ENCODE measurements around the gene COA8. TPM values are rescaled to one million over a fixed set of nuclear protein-coding genes. Genes with fewer than 3 reads are reported as not detected.

The COA8 gene
- 36.5 TPM for polyA plus RNA-seq (2013)

DNA sequence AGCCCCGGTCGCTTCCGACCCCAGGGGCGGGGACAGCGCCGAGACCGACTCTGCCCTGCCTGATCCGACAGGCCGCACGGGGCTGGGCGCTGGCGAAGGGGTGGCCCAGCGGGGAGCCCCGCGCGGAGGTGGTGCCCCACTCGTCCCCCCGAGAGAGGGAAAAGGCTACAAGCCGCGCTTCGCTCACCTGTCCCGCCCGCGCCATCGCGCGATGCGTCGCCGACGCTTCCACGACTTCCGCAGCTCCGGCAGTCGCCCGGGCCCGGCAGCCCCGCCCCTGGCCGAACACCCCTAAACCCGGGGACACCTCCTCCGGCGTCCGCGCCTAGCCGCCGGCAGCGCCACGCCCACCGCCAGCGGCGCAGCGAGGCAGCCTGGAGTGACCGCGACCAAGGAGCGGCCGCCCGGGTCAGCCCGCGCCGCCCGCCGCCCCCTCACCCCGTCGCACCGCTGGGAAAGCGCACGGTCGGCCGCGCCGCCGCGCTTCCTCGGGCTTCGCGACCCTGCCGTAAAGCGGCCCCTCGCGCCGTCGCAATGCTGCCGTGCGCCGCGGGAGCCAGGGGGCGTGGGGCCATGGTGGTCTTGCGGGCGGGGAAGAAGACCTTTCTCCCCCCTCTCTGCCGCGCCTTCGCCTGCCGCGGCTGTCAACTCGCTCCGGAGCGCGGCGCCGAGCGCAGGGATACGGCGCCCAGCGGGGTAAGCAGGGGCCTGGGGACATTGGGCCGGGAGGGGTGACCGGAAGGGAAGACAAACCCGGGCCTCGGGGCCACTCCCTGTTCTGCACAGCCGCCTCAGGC lies at the start of gene COA8, which contains the start of gene BAG5:
TSS of gene COA8 (plus strand) at position 532 of the 797 bp plus-strand sequence. CDS start at position 574, 42 bp downstream.
TSS of gene BAG5 (minus strand) at position 229 of the 797 bp plus-strand sequence. CDS start 1,493 bp downstream, outside the sequence.
- peak within 1 kb of the TSS; percentile 78 to 93 for H3K27ac ChIP-seq (ENCODE audit: insufficient read depth in 1 of 2, low read depth in 1 of 2, low read length in 2 of 2, poor library complexity in 1 of 2, severe bottlenecking in 2 of 2)
- ChIA-PET CTCF (interaction anchor here (1.4 to 1.6 kb wide), 2 partner anchors 11 to 46 kb away, joined by 4 to 5 read pairs; no protein-coding TSS in a partner anchor), POLR2A (interaction anchor here (0.7 to 1.1 kb wide), 4 partner anchors 14 to 794 kb away, joined by 3 to 7 read pairs (median 3); no protein-coding TSS in a partner anchor)
- peaks cover 2 to 30% (median 22%) of the 10 kb centered on the region in 4 experiments for H3K36me3 ChIP-seq (ENCODE audit: control insufficient read depth in 4 of 4, insufficient read depth in 4 of 4, low read length in 3 of 4)
- WGBS (ENCODE audit: insufficient coverage) = 0% methylated on average over 95 of the region's 109 CpGs
- DNase-seq = peak; percentile 88 to 95 (median 93)
- H3K4me3 ChIP-seq (ENCODE audit: control insufficient read depth in 1 of 7, extremely low read depth in 1 of 7, insufficient read depth in 4 of 7, low read depth in 2 of 7, low read length in 6 of 7) = peak within 1 kb of the TSS; percentile 66 to 99 (median 94)
- no peaks in the 10 kb centered on the region for H3K27me3 ChIP-seq (replicated peaks in 2 of 5; ENCODE audit: control insufficient read depth in 4 of 5, insufficient read depth in 5 of 5, low read length in 4 of 5)
- H3K9me3 ChIP-seq (ENCODE audit: control extremely low read depth in 1 of 5, control insufficient read depth in 4 of 5, insufficient read depth in 2 of 5, low read depth in 1 of 5, low read length in 4 of 5) = no peaks in the 10 kb centered on the region
- H3K4me1 ChIP-seq (ENCODE audit: control extremely low read depth in 1 of 4, control insufficient read depth in 4 of 4, insufficient read depth in 4 of 4, low read length in 3 of 4) = peaks cover 11 to 30% (median 25%) of the 10 kb centered on the region in 4 experiments

DNA sequence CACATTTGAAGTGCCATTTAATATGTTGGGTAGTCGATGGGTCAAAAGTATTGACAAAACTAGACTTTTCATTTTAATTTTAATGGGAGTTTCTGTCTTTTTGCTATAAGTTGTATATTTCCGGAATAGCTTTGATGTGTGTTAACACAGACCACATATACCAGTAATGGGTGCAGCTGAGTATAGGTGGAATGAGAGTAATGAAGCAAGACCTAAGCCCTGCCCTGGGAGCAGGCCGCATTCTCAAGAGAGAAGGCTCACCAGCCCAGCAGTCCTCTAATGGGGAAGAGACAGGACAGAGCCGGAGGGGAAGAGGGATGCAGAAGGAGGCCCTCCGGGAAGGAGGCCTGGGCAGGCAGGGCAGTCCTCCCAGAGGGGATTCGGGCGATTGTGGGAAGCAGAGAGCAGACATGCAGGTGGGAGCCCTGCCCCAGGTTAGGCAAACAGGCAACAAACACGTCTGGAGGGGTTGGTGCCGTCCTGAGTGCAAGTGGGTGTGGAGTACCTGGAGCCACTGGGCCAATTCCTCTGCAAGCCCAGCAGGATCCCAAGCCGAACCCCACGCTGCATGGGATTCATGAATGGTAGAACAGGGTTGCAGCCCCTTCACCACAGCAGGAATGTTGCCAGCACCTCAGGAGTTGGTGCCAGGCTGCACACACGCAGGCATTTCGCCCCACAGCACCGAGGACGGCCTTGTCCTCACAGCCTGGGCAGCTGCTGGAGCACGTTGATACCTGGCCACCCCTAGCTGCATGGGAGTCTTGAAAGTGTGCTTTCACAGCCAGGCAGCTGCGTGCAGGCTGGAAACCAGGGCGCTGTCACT lies 48.0 kb upstream of the COA8 start:
- WGBS (ENCODE audit: insufficient coverage) = 93% methylated on average over 16 of the region's 18 CpGs
- H3K36me3 ChIP-seq (ENCODE audit: control insufficient read depth in 4 of 4, insufficient read depth in 4 of 4, low read length in 3 of 4) = peaks cover 0 to 13% (median 9%) of the 10 kb centered on the region in 4 experiments
- no peak overlapping the region for H3K4me3 ChIP-seq (ENCODE audit: control insufficient read depth in 1 of 7, extremely low read depth in 1 of 7, insufficient read depth in 4 of 7, low read depth in 2 of 7, low read length in 6 of 7)
- H3K27ac ChIP-seq (ENCODE audit: insufficient read depth in 1 of 2, low read depth in 1 of 2, low read length in 2 of 2, poor library complexity in 1 of 2, severe bottlenecking in 2 of 2) = no peak overlapping the region
- peaks cover 0 to 32% (median 22%) of the 10 kb centered on the region in 4 experiments for H3K4me1 ChIP-seq (ENCODE audit: control extremely low read depth in 1 of 4, control insufficient read depth in 4 of 4, insufficient read depth in 4 of 4, low read length in 3 of 4)
- no peaks in the 10 kb centered on the region for H3K27me3 ChIP-seq (replicated peaks in 2 of 5; ENCODE audit: control insufficient read depth in 4 of 5, insufficient read depth in 5 of 5, low read length in 4 of 5)
- ChIA-PET POLR2A (no interaction called here), CTCF (interaction anchor here (0.7 to 11.1 kb wide), 5 partner anchors 13 to 31 kb away, joined by 3 to 147 read pairs (median 4); no protein-coding TSS in a partner anchor)
- H3K9me3 ChIP-seq (ENCODE audit: control extremely low read depth in 1 of 5, control insufficient read depth in 4 of 5, insufficient read depth in 2 of 5, low read depth in 1 of 5, low read length in 4 of 5) = no peaks in the 10 kb centered on the region
- no peak for DNase-seq

- Histone ChIP-seq H3K27ac (ENCODE audit: insufficient read depth in 1 of 2, low read depth in 1 of 2, low read length in 2 of 2, poor library complexity in 1 of 2, severe bottlenecking in 2 of 2) (no peak overlapping the region), H3K36me3 (ENCODE audit: control insufficient read depth in 4 of 4, insufficient read depth in 4 of 4, low read length in 3 of 4) (peaks cover 0 to 2% (median 0%) of the 10 kb centered on the region in 4 experiments), H3K4me3 (ENCODE audit: control insufficient read depth in 1 of 7, extremely low read depth in 1 of 7, insufficient read depth in 4 of 7, low read depth in 2 of 7, low read length in 6 of 7) (no peak overlapping the region), H3K27me3 (replicated peaks in 2 of 5; ENCODE audit: control insufficient read depth in 4 of 5, insufficient read depth in 5 of 5, low read length in 4 of 5) (peaks cover 0 to 3% (median 0%) of the 10 kb centered on the region in 5 experiments), H3K4me1 (ENCODE audit: control extremely low read depth in 1 of 4, control insufficient read depth in 4 of 4, insufficient read depth in 4 of 4, low read length in 3 of 4) (peaks cover 0 to 44% (median 36%) of the 10 kb centered on the region in 4 experiments), H3K9me3 (ENCODE audit: control extremely low read depth in 1 of 5, control insufficient read depth in 4 of 5, insufficient read depth in 2 of 5, low read depth in 1 of 5, low read length in 4 of 5) (no peaks in the 10 kb centered on the region)
- WGBS (ENCODE audit: insufficient coverage) = 71% methylated on average over 4 of the region's 10 CpGs
- ChIA-PET POLR2A (no interaction called here), CTCF (interaction anchor here (1.0 to 11.1 kb wide), 9 partner anchors 8 to 45 kb away, joined by 3 to 147 read pairs (median 5); partner anchors contain the start of gene TRMT61A)
- DNase-seq = no peak
Measured at GRCh38 chr14:103516426-103517173, 46.2 kb upstream of the COA8 start.

GRCh38 chr14:103517174-103517566 lies 45.6 kb upstream of the COA8 start:
- H3K27me3 ChIP-seq (replicated peaks in 2 of 5; ENCODE audit: control insufficient read depth in 4 of 5, insufficient read depth in 5 of 5, low read length in 4 of 5) = peaks cover 0 to 9% (median 0%) of the 10 kb centered on the region in 5 experiments
- peaks cover 0 to 2% (median 0%) of the 10 kb centered on the region in 4 experiments for H3K36me3 ChIP-seq (ENCODE audit: control insufficient read depth in 4 of 4, insufficient read depth in 4 of 4, low read length in 3 of 4)
- H3K4me1 ChIP-seq (ENCODE audit: control extremely low read depth in 1 of 4, control insufficient read depth in 4 of 4, insufficient read depth in 4 of 4, low read length in 3 of 4) = peaks cover 0 to 49% (median 40%) of the 10 kb centered on the region in 4 experiments
- no peak overlapping the region for H3K27ac ChIP-seq (ENCODE audit: insufficient read depth in 1 of 2, low read depth in 1 of 2, low read length in 2 of 2, poor library complexity in 1 of 2, severe bottlenecking in 2 of 2)
- no peak for DNase-seq
- ChIA-PET POLR2A (no interaction called here), CTCF (interaction anchor here (1.0 to 11.1 kb wide), 7 partner anchors 9 to 44 kb away, joined by 3 to 147 read pairs (median 11); partner anchors contain the start of gene TRMT61A)
- WGBS (ENCODE audit: insufficient coverage) = 95% methylated on average over 10 of the region's 10 CpGs
- no peak overlapping the region for H3K4me3 ChIP-seq (ENCODE audit: control insufficient read depth in 1 of 7, extremely low read depth in 1 of 7, insufficient read depth in 4 of 7, low read depth in 2 of 7, low read length in 6 of 7)
- no peaks in the 10 kb centered on the region for H3K9me3 ChIP-seq (ENCODE audit: control extremely low read depth in 1 of 5, control insufficient read depth in 4 of 5, insufficient read depth in 2 of 5, low read depth in 1 of 5, low read length in 4 of 5)

DNA sequence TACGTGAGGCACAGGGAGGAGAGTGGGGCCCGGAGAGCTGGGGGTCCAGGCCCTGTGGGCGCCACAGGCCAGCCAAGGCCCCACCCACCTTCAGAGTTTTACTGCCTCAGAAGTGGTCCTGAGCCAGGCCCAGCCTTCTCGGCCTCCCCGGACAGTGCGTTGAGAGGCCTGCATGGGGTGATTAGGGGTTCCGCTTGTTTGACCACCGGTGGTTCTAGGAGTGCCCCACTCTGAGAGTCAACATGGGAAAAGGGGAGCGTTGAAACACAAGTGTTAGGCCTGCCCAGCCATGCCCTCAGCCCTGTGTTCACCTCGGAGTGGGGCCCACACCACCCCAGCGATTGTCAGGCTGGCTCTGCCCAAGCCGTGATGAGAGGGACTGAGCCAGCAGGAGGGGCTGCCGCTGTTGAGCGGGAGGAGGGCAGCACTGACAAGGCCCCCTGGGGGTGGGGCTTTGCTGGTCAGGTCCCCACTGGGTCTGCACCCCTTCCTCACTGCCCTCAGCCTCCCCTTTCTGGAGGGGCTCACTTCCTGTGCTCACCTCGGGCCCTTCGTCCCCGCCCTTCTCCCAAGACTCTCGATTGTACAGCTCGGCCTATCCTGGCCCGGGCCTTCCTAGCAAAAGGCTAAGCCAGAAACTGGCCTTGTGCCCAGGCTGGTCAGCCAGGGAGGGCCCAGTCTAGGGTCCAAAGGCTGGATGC lies 44.9 kb upstream of the COA8 start:
- POLR2A ChIA-PET = no interaction called here
- H3K4me3 ChIP-seq (ENCODE audit: control insufficient read depth in 1 of 7, extremely low read depth in 1 of 7, insufficient read depth in 4 of 7, low read depth in 2 of 7, low read length in 6 of 7) = no peak overlapping the region
- no peak overlapping the region for H3K27ac ChIP-seq (ENCODE audit: insufficient read depth in 1 of 2, low read depth in 1 of 2, low read length in 2 of 2, poor library complexity in 1 of 2, severe bottlenecking in 2 of 2)
- WGBS (ENCODE audit: insufficient coverage) = 70% methylated on average over 16 of the region's 20 CpGs
- no peak for DNase-seq
- peaks cover 0 to 16% (median 0%) of the 10 kb centered on the region in 5 experiments for H3K27me3 ChIP-seq (replicated peaks in 2 of 5; ENCODE audit: control insufficient read depth in 4 of 5, insufficient read depth in 5 of 5, low read length in 4 of 5)
- CTCF ChIA-PET = interaction anchor here (1.0 to 11.1 kb wide), 13 partner anchors 9 to 44 kb away, joined by 3 to 147 read pairs (median 5); partner anchors contain the start of gene TRMT61A
- peaks cover 0 to 51% (median 46%) of the 10 kb centered on the region in 4 experiments for H3K4me1 ChIP-seq (ENCODE audit: control extremely low read depth in 1 of 4, control insufficient read depth in 4 of 4, insufficient read depth in 4 of 4, low read length in 3 of 4)
- H3K9me3 ChIP-seq (ENCODE audit: control extremely low read depth in 1 of 5, control insufficient read depth in 4 of 5, insufficient read depth in 2 of 5, low read depth in 1 of 5, low read length in 4 of 5) = no peaks in the 10 kb centered on the region
- H3K36me3 ChIP-seq (ENCODE audit: control insufficient read depth in 4 of 4, insufficient read depth in 4 of 4, low read length in 3 of 4) = no peaks in the 10 kb centered on the region

Data from common myeloid progenitor, CD34-positive (primary cell).